ENCODE measurements around the gene IL1RL2. TPM values are rescaled to one million over a fixed set of nuclear protein-coding genes. Genes with fewer than 3 reads are reported as not detected.

The IL1RL2 gene
- total RNA-seq, 1 donor from 2014 or later: 2.6 TPM

GRCh38 chr2:102252236-102252635 is 65.4 kb downstream of the IL1RL2 start:
- H3K4me3 ChIP-seq (ENCODE audit: low read depth, low read length): no peak overlapping the region
- no peak for TF ChIP-seq CTCF (conservative IDR thresholded peaks at IDR 0.05; ENCODE audit: low read depth, low read length)
- no peak for DNase-seq (ENCODE audit: low read depth)

DNA sequence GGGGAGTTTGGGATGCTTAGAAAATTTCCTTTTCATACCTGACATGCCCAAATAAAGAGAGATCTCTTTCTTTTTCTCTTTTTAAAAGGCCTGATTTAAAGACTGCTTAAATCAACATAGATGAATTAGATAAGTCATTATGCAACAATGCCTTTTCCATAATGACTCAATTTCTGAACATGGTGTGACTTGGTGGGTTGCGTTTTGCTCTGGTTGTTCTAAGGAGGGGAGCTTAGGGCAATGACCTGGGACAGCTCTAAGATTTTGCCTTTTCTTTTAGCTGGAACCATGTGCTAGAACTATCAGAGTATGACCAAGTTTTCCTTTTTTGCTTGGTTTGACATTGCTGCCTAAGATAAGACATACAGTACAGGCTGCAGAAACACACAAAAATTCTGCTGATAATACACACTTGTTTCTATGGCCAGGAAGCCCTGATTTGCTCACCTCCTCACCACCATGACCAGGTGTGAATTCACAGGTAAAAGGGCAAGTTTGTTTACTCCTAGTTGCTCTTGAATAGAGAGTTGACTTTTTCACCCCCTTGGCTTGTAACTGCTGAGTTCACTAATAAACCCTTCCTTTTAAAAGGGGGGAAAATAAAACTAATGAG is 66.4 kb downstream of the IL1RL2 start:
- no peak for DNase-seq (ENCODE audit: low read depth)

GRCh38 chr2:102253753-102254150 is 66.9 kb downstream of the IL1RL2 start:
- no peak overlapping the region for H3K4me3 ChIP-seq (ENCODE audit: low read depth, low read length)
- peak; percentile 43 for TF ChIP-seq CTCF (conservative IDR thresholded peaks at IDR 0.05; ENCODE audit: low read depth, low read length)
- DNase-seq (ENCODE audit: low read depth): no peak

More for the DNA sequence above, 66.4 kb downstream of the IL1RL2 start:
- no peak for TF ChIP-seq CTCF (conservative IDR thresholded peaks at IDR 0.05; ENCODE audit: low read depth, low read length)
- no peak overlapping the region for H3K4me3 ChIP-seq (ENCODE audit: low read depth, low read length)

DNA sequence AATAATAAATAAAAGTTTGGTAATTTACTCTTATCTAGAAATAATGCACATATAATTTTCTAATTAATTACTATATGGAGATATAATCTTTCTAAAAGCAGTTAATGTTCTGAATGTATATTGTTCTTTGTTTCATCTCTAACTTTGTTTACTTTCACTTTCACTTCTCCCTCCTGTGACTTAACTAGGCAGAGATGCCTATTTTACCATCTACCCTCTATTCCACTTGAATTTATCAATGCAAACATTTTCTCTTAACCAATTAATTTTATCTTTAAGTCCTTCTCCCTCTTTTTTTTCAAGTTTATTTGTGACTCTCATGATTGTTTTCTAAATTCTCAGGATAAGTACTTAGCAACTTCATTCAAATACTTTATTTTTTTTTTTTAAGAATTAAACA is 69.5 kb downstream of the IL1RL2 start:
- no peak for DNase-seq (ENCODE audit: low read depth)
- no peak for TF ChIP-seq CTCF (conservative IDR thresholded peaks at IDR 0.05; ENCODE audit: low read depth, low read length)
- H3K4me3 ChIP-seq (ENCODE audit: low read depth, low read length): no peak overlapping the region

- TF ChIP-seq CTCF (conservative IDR thresholded peaks at IDR 0.05; ENCODE audit: low read depth, low read length): no peak
- H3K4me3 ChIP-seq (ENCODE audit: low read depth, low read length): no peak overlapping the region
- DNase-seq (ENCODE audit: low read depth): no peak
Observed at GRCh38 chr2:102256874-102257462, 70.1 kb downstream of the IL1RL2 start.

DNA sequence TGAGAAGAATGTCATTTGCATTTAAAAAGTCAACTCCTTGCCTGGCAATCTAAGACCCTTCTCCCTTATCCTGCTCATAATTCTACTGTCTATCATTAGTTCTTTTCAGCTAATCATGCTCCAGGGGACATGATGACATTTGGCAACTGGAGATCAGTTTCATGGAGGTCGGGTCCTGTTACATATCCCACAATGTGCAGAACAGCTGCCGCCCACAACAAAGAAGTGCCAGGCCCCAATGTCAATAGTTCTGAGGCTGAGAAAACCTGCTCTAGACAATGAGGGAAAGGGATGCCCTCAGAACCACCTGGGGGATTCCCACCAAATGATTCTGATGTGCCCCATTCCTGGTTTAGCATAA is 71.2 kb downstream of the IL1RL2 start:
- no peak for TF ChIP-seq CTCF (conservative IDR thresholded peaks at IDR 0.05; ENCODE audit: low read depth, low read length)
- H3K4me3 ChIP-seq (ENCODE audit: low read depth, low read length): no peak overlapping the region
- no peak for DNase-seq (ENCODE audit: low read depth)

Data from epithelial cell of proximal tubule (primary cell).